B cell (primary cell): ENCODE results near the gene CCDC107. TPM values are rescaled to one million over a fixed set of nuclear protein-coding genes. Genes with fewer than 3 reads are reported as not detected.

Experiments used
- ATAC-seq: fragments of 200-7000 bp; cut with Tn5 transposase; one replicate; pipeline ENCODE4 v1.10.0; 2021; ENCODE audit warnings: low read depth, mild to moderate bottlenecking, moderate number of reproducible peaks, moderate library complexity
- CTCF ChIA-PET: fragments of 350-600 bp; sonication (Branson Sonifier 250); formaldehyde crosslinking; loops from one replicate; lab custom pipeline; 2021; ENCODE audit warnings: antibody characterized with exemption, inconsistent platforms; lab: Charles Lee
- POLR2A ChIA-PET: fragments of 350-600 bp; sonication (Branson Sonifier 250); formaldehyde crosslinking; loops from one replicate; lab custom pipeline; 2021; ENCODE audit warnings: antibody characterized with exemption; lab: Charles Lee
- DNase-seq: peaks from one replicate; pipeline ENCODE4 v3.0.0; 2013
- H2AFZ ChIP-seq: 2 replicates; pipeline ENCODE4 v1.6.1; 2012; ENCODE audit warnings: mild to moderate bottlenecking, low read depth, low read length; ENCODE audit not compliant: insufficient read depth, poor library complexity, severe bottlenecking
- H3K27ac ChIP-seq, 2 donors: 1 replicate in 1 of 2; 2 replicates in 1 of 2; pipeline ENCODE4 v1.5.1; 2012 to 2013; ENCODE audit warnings: low read length in 2 of 2, mild to moderate bottlenecking in 2 of 2, moderate library complexity in 1 of 2
- H3K27me3 ChIP-seq, 4 experiments: fragments of 200-600 bp in 1 of 4; sonication (generic) in 1 of 4; replicated peaks in 1 of 4; 1 replicate in 2 of 4; 2 replicates in 2 of 4; pipeline versions ENCODE4 v1.6.1 to v1.7.0; 2013 to 2016; ENCODE audit warnings: low read length in 3 of 4, mild to moderate bottlenecking in 2 of 4, mixed read lengths in 1 of 4, moderate library complexity in 1 of 4; ENCODE audit not compliant: insufficient read depth in 4 of 4, control insufficient read depth in 3 of 4; ENCODE audit errors: control extremely low read depth in 1 of 4
- H3K36me3 ChIP-seq, 2 experiments: replicated peaks in 1 of 2; 1 replicate in 1 of 2; 2 replicates in 1 of 2; pipeline versions ENCODE4 v1.6.1 to v1.7.1; 2013; ENCODE audit warnings: low read length in 1 of 2; ENCODE audit not compliant: insufficient read depth in 2 of 2, control insufficient read depth in 1 of 2; ENCODE audit errors: control extremely low read depth in 1 of 2, extremely low read depth in 1 of 2
- H3K4me1 ChIP-seq, 2 donors: fragments of 200-600 bp in 1 of 2; sonication (generic) in 1 of 2; 1 replicate in 1 of 2; 2 replicates in 1 of 2; pipeline versions ENCODE4 v1.5.1 to v1.6.1; 2013 to 2017; ENCODE audit warnings: low read length in 2 of 2; ENCODE audit not compliant: control insufficient read depth in 2 of 2, insufficient read depth in 2 of 2
- H3K4me2 ChIP-seq: replicated peaks from 2 replicates; pipeline ENCODE3; 2012; ENCODE audit warnings: mild to moderate bottlenecking, low read depth, low read length; ENCODE audit not compliant: poor library complexity, severe bottlenecking
- H3K4me3 ChIP-seq, 5 experiments: fragments of 200-600 bp in 1 of 5; sonication (generic) in 1 of 5; 1 replicate in 3 of 5; 2 replicates in 2 of 5; pipeline versions ENCODE4 v1.5.1 to v1.7.0; 2011 to 2016; ENCODE audit warnings: low read length in 4 of 5, mild to moderate bottlenecking in 4 of 5, low read depth in 2 of 5, control low read depth in 1 of 5, moderate library complexity in 1 of 5; ENCODE audit not compliant: insufficient read depth in 1 of 5; ENCODE audit errors: control extremely low read depth in 1 of 5, extremely low read depth in 1 of 5
- H3K79me2 ChIP-seq: fragments of 200-600 bp; sonication (generic); one replicate; pipeline ENCODE4 v1.6.0; 2016; ENCODE audit warnings: low read length; ENCODE audit not compliant: control insufficient read depth, insufficient read depth
- H3K9ac ChIP-seq: fragments of 200-600 bp; sonication (generic); 2 replicates; pipeline ENCODE4 v1.6.1; 2017; ENCODE audit warnings: mild to moderate bottlenecking, low read length, moderate library complexity
- H3K9me3 ChIP-seq, 3 donors: one replicate each; pipeline versions ENCODE4 v1.6.1 to v1.7.1; 2013; ENCODE audit warnings: low read length in 2 of 3; ENCODE audit not compliant: control insufficient read depth in 2 of 3, insufficient read depth in 1 of 3; ENCODE audit errors: control extremely low read depth in 1 of 3
- H4K20me1 ChIP-seq: 2 replicates; pipeline ENCODE4 v1.6.0; 2012; ENCODE audit warnings: mild to moderate bottlenecking, low read length; ENCODE audit not compliant: insufficient read depth, control insufficient read depth, poor library complexity, severe bottlenecking
- H3K27ac Mint-ChIP-seq: one replicate; pipeline ENCODE4 v1.8.0; 2021; ENCODE audit warnings: mixed read lengths
- H3K27me3 Mint-ChIP-seq: one replicate; pipeline ENCODE4 v1.8.0; 2021; ENCODE audit warnings: mixed read lengths
- H3K4me1 Mint-ChIP-seq: one replicate; pipeline ENCODE4 v1.8.0; 2021; ENCODE audit warnings: mixed read lengths
- H3K4me3 Mint-ChIP-seq: one replicate; pipeline ENCODE4 v1.8.0; 2021; ENCODE audit warnings: mixed read lengths
- H3K9me3 Mint-ChIP-seq: one replicate; pipeline ENCODE4 v1.8.0; 2022; ENCODE audit warnings: mixed read lengths; ENCODE audit not compliant: insufficient read depth
- EZH2 ChIP-seq: IDR thresholded peaks from 2 replicates; pipeline ENCODE4 v1.6.1; 2012; ENCODE audit warnings: borderline replicate concordance, low read depth, mild to moderate bottlenecking, moderate library complexity, low read length; ENCODE audit not compliant: insufficient read depth, poor library complexity, severe bottlenecking
- WGBS: methylation state at CpG from one replicate; pipeline ENCODE4 v1.1.5; 2013; ENCODE audit warnings: missing lambda C conversion rate; ENCODE audit not compliant: insufficient coverage; 5-methylcytosine and 5-hydroxymethylcytosine counted together
- intact Hi-C: fragments of 100-400 bp; cut with micrococcal nuclease; formaldehyde crosslinking; loops from one replicate; pipeline ENCODE4 v1.10.0; 2022
- polyA plus RNA-seq: library from polyadenylated mRNA; depleted of rRNA; stranded (reverse); fragments of >200 nt; gene quantifications from 2 replicates; pipeline ENCODE4 v1.2.3, GENCODE V29; 2012
- total RNA-seq, 2 donors: library from RNA; stranded (reverse); fragments of 120-200 nt in 1 of 2; gene quantifications; 1 replicate in 1 of 2; 2 replicates in 1 of 2; pipeline versions ENCODE4 v1.2.3 to v1.2.4, GENCODE V29; 2013 to 2022
- TF ChIP-seq, protein P1 (sequence below): fragments of 200-600 bp; IDR thresholded peaks from one replicate; pipeline ENCODE4 v1.8.0; 2022; ENCODE audit warnings: antibody characterized with exemption, mild to moderate bottlenecking

Gene CCDC107
- total and polyA plus RNA-seq, 2 donors (not counting 1 experiment from before 2014, with no cell fraction given), result 22.5 to 33.8 TPM

- Histone ChIP-seq H3K9me3 (no peaks in the 10 kb centered on the region), H2AFZ (peak overlapping the region; percentile 83), H3K4me2 (peak overlapping the region; percentile 85), H3K4me3 (peak overlapping the region; percentile 50 to 78 (median 60)), H3K27me3 (no peaks in the 10 kb centered on the region), H3K79me2 (peaks cover 6% of the 10 kb centered on the region), H3K36me3 (peaks cover 0 to 9% of the 10 kb centered on the region in 2 experiments), H4K20me1 (no peaks in the 10 kb centered on the region), H3K4me1 (peaks cover 34 to 50% of the 10 kb centered on the region in 2 donors), H3K9ac (peak overlapping the region; percentile 71), H3K27ac (no peak overlapping the region)
- ChIA-PET POLR2A (interaction anchor here (1.5 to 1.8 kb wide), 2 partner anchors 18 to 52 kb away, joined by 4 to 6 read pairs; no protein-coding TSS in a partner anchor), CTCF (interaction anchor here (1.0 to 15.0 kb wide), 11 partner anchors 9 to 70 kb away, joined by 3 to 268 read pairs (median 7); partner anchors contain the start of genes CD72, CREB3, SIT1 and TLN1)
- H3K4me1 Mint-ChIP-seq, result peaks cover 55% of the 10 kb centered on the region
- 8% methylated on average over 2 of the region's 5 CpGs for WGBS
- no peaks in the 10 kb centered on the region for H3K9me3 Mint-ChIP-seq
- ATAC-seq (no peak), DNase-seq (no peak)
- H3K4me3 Mint-ChIP-seq, result peak overlapping the region; percentile 88
- no peak for TF ChIP-seq EZH2
- TF ChIP-seq, protein P1, sequence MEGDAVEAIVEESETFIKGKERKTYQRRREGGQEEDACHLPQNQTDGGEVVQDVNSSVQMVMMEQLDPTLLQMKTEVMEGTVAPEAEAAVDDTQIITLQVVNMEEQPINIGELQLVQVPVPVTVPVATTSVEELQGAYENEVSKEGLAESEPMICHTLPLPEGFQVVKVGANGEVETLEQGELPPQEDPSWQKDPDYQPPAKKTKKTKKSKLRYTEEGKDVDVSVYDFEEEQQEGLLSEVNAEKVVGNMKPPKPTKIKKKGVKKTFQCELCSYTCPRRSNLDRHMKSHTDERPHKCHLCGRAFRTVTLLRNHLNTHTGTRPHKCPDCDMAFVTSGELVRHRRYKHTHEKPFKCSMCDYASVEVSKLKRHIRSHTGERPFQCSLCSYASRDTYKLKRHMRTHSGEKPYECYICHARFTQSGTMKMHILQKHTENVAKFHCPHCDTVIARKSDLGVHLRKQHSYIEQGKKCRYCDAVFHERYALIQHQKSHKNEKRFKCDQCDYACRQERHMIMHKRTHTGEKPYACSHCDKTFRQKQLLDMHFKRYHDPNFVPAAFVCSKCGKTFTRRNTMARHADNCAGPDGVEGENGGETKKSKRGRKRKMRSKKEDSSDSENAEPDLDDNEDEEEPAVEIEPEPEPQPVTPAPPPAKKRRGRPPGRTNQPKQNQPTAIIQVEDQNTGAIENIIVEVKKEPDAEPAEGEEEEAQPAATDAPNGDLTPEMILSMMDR, result no peak
- no peaks in the 10 kb centered on the region for H3K27me3 Mint-ChIP-seq
- peak overlapping the region; percentile 55 for H3K27ac Mint-ChIP-seq
- intact Hi-C loops, result no loop called here
Observed at GRCh38 chr9:35665471-35665818, 7.4 kb downstream of the CCDC107 start.

DNA sequence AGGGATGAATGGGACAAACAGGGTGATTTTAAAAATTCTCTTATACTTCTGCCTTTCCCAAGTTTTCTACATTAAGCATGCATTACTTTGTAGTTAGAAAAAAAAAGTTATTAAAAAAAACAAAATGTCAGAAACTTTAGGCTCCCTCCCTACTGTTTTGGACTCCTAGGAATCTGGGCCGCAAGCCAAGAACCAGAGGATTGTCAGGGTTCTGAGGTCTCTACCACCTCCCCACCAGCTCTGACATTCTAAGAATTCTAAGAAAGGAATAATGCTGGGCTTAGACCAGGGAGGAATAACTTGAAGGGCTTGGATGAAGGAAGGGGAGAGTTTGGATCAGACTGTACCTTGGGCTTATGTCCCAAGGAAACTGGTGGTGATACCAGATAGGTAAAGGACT is 8.0 kb downstream of the CCDC107 start:
- peaks cover 0 to 3% of the 10 kb centered on the region in 2 experiments for H3K36me3 ChIP-seq
- H3K9me3 ChIP-seq, result no peaks in the 10 kb centered on the region
- ChIA-PET POLR2A (interaction anchor here (0.7 to 1.8 kb wide), 3 partner anchors 19 to 53 kb away, joined by 4 to 6 read pairs (median 4); no protein-coding TSS in a partner anchor), CTCF (interaction anchor here (1.0 to 15.0 kb wide), 8 partner anchors 9 to 66 kb away, joined by 3 to 268 read pairs (median 10); partner anchors contain the start of genes CD72, CREB3, SIT1 and TLN1)
- H3K27me3 ChIP-seq, result no peaks in the 10 kb centered on the region
- H3K9me3 Mint-ChIP-seq, result no peaks in the 10 kb centered on the region
- H3K27me3 Mint-ChIP-seq, result no peaks in the 10 kb centered on the region
- no CpG with 5 or more reads among the region's 1 CpG for WGBS
- no peak overlapping the region for H3K27ac Mint-ChIP-seq
- TF ChIP-seq, protein P1, result no peak
- no peak for TF ChIP-seq EZH2
- intact Hi-C loops, result no loop called here
- no peak overlapping the region for H3K27ac ChIP-seq
- DNase-seq (no peak), ATAC-seq (no peak)
- no peak overlapping the region for H2AFZ ChIP-seq
- H3K4me3 ChIP-seq, result no peak overlapping the region
- peak overlapping the region; percentile 54 for H3K4me3 Mint-ChIP-seq
- peaks cover under 1% of the 10 kb centered on the region for H3K79me2 ChIP-seq
- H3K9ac ChIP-seq, result no peak overlapping the region
- H4K20me1 ChIP-seq, result no peaks in the 10 kb centered on the region
- peaks cover 49% of the 10 kb centered on the region for H3K4me1 Mint-ChIP-seq
- peak overlapping the region; percentile 13 for H3K4me2 ChIP-seq
- peaks cover 34 to 44% of the 10 kb centered on the region in 2 donors for H3K4me1 ChIP-seq
